ENCODE data around the gene BAIAP2L2.
A peak's percentile ranks its signal among the peaks of the same experiment; 100 is the strongest.
"Not testable (repeated sequence)": the region's sequence is repeated elsewhere in the genome, so short reads cannot be mapped to it uniquely, and the experiment has no call there.

Gene BAIAP2L2

GRCh38 chr22:38066381-38067027 is 44.0 kb downstream of the BAIAP2L2 start:
- DNase-seq, result no peak

- DNase-seq, result no peak
Observed at GRCh38 chr22:38065539-38065938, 44.9 kb downstream of the BAIAP2L2 start.

- DNase-seq, result no peak
Observed at GRCh38 chr22:38062791-38063190, 47.7 kb downstream of the BAIAP2L2 start.

- peak; percentile 99 for DNase-seq
Observed at GRCh38 chr22:38056969-38057891, 53.3 kb downstream of the BAIAP2L2 start, which contains the start of gene PICK1. Gene PICK1 (plus strand): TSS chr22:38057404. CDS start chr22:38057810, 406 bp downstream.

- DNase-seq, result peak; percentile 87
Observed at GRCh38 chr22:38051900-38052862, 58.3 kb downstream of the BAIAP2L2 start.

GRCh38 chr22:38051261-38051660 is 59.2 kb downstream of the BAIAP2L2 start:
- DNase-seq, result no peak

- no peak for DNase-seq
Observed at GRCh38 chr22:38050720-38051119, 59.8 kb downstream of the BAIAP2L2 start.

- no peak for DNase-seq
Observed at GRCh38 chr22:38049812-38050619, 60.5 kb downstream of the BAIAP2L2 start.

- no peak for DNase-seq
Observed at GRCh38 chr22:38046070-38046748, 64.3 kb downstream of the BAIAP2L2 start.

GRCh38 chr22:38043151-38044039 is 67.1 kb downstream of the BAIAP2L2 start:
- DNase-seq, result no peak

GRCh38 chr22:38042488-38042790 is 68.0 kb downstream of the BAIAP2L2 start:
- no peak for DNase-seq

GRCh38 chr22:38041760-38042487 is 68.6 kb downstream of the BAIAP2L2 start:
- no peak for DNase-seq

GRCh38 chr22:38040953-38041759 is 69.3 kb downstream of the BAIAP2L2 start:
- DNase-seq, result no peak

GRCh38 chr22:38038890-38039812 is 71.3 kb downstream of the BAIAP2L2 start:
- no peak for DNase-seq

- no peak for DNase-seq
Observed at GRCh38 chr22:38038426-38038825, 72.1 kb downstream of the BAIAP2L2 start.

- not testable (repeated sequence) for DNase-seq
Observed at GRCh38 chr22:38037367-38038150, 72.9 kb downstream of the BAIAP2L2 start.

Measured in NCI-H2171 (cell line).